Adipose tissue (tissue), 3 donors: ENCODE measurements around the gene CNTNAP2. TPM values are rescaled to one million over a fixed set of nuclear protein-coding genes. Genes with fewer than 3 reads are reported as not detected.
"Not testable (repeated sequence)": the region's sequence is repeated elsewhere in the genome, so short reads cannot be mapped to it uniquely, and the experiment has no call there.

Source experiments
- H3K27ac ChIP-seq: one replicate; pipeline ENCODE4 v1.5.1; 2013; ENCODE audit warnings: low read depth, low read length
- WGBS, 3 donors: extraction: QIAGEN DNeasy Blood & Tissue Kit; methylation state at CpG; one replicate each; pipeline ENCODE4 v1.1.7; 2013; 5-methylcytosine and 5-hydroxymethylcytosine counted together
- polyA plus RNA-seq, 3 donors: library from polyadenylated mRNA; stranded (reverse); fragments of 200-250 nt; gene quantifications; one replicate each; pipeline ENCODE4 v1.2.3, GENCODE V29; 2013
- donor health status: healthy with polysubstance abuse.
- donor health status: Bipolar disorder and iron deficiency.
- donor health status: healthy.

CNTNAP2 gene
- polyA plus RNA-seq, 3 donors, result under 0.01 to 0.03 (median 0.01) TPM

GRCh38 chr7:147541261-147541660 lies 1424.7 kb downstream of the CNTNAP2 start:
- no peak overlapping the region for H3K27ac ChIP-seq
- WGBS, 3 donors, result 71 to 82% (median 73%) methylated on average over 4 of the region's 4 CpGs

- H3K27ac ChIP-seq, result no peak overlapping the region
- WGBS, 3 donors, result 72 to 85% (median 82%) methylated on average over 6 of the region's 6 CpGs
Measured at GRCh38 chr7:147547252-147547897, 1430.8 kb downstream of the CNTNAP2 start.

DNA sequence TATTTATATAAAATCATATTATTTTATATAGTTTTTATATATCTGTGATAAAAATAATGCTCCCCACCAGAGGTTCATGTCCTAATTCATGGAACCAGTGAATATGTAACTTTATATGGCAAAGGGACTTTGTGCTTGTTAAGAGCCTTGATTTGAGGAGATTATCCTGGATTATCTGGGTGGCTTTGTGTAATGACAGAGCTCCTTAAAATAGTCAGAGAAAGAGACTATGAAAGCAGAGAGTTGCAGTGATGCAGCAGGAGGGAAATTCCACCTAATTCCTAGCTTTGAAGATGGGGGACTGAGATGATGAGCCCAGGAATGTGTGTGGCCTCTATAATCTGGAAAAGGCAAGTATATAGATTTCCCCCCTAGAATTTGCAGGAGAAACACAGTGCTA lies 1439.7 kb downstream of the CNTNAP2 start:
- no peak overlapping the region for H3K27ac ChIP-seq

- 81 to 96% (median 94%) methylated on average over 1 of the region's 1 CpG for WGBS, 3 donors
- no peak overlapping the region for H3K27ac ChIP-seq
Measured at GRCh38 chr7:147563669-147564068, 1447.1 kb downstream of the CNTNAP2 start.

DNA sequence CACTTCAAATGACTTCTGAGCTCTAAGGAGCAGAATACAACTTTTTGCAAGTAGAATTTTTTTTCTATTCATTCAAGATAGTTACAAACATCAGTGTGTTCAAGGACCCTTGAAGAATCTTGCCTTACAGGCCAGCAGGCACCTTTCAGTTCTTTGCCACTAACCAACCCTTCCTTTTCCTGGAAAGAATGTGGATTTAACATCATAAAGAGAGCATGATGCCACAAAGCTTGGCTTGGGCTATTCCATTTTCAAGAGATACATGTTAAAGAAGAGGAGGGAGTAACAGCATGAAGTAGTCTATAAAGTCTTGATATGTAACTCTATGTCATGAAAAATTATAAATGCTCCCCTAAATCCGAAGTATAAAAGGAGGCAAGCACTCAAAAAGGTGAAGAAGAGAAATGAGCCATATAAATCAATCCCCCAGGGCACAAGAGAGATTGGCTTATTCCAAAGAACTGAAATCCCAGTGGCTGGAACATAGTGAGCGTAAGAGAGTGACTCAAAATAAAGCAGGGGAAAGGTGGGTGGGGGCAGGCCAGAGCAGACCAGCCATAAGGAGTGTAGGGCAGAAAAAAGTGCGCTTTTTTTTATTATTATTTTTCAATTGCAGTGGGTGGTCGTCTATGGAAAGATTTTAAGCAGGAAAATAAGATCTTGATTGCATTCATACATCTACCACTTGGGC lies 1448.3 kb downstream of the CNTNAP2 start:
- H3K27ac ChIP-seq, result no peak overlapping the region
- 61 to 86% (median 74%) methylated on average over 4 of the region's 4 CpGs for WGBS, 3 donors

DNA sequence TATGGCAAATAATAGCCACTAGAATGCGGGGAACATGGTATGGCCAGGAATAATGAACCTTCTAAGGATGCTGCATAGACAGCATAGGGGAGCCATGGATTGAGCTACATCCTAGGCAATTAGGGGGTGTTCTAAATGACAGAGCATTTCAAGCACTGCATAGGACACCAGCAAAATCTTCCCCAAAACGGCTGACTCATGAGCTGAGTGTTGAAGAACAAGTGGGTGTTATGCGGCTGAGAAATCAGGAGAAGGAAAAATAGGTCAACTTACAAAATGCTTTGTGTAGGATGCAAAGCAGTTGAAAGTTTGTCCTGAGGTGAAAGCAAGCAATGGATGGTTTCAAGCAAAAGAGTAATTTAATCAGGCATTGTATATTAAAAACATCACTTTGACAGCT lies 1450.4 kb downstream of the CNTNAP2 start:
- WGBS, 3 donors, result 83 to 87% (median 85%) methylated on average over 3 of the region's 3 CpGs
- H3K27ac ChIP-seq, result no peak overlapping the region

DNA sequence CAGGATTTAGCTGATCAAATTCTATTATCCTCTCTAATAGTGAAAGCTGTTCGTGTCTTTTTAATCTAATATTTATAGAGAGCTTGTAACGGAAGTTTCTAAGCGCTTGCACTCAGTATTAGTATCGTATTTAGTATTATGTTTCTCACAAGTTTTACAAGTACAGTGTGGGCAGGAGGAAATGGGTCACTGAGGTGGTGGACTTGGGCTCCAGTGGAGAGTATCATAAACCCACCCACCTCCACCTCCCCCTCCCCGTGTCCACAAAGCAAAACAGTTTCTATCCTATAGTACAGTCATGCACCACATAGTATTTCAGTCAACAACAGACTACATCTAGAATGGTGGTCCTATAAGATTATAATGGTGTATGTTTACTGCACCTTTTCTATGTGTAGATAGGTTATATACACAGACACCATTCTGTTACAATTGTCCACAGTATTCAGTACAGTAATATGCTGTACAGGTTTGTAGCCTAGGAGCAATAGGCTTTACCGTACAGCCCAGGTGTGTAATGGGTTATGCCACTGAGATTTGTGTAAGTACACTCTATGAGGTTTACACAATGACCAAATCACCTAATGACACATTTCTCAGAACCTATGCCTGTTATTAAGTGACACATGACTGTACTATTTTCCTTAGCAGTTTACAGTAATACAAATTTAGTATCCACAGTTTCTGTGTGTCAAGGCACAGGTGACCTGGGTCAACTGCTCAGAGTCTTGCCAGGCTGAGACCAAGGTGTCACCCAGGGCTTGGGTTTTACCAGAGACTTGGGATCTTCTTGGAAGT lies 1452.7 kb downstream of the CNTNAP2 start:
- H3K27ac ChIP-seq, result no peak overlapping the region
- WGBS, 3 donors, result 69 to 77% (median 74%) methylated on average over 6 of the region's 6 CpGs

GRCh38 chr7:147570390-147570789 lies 1453.8 kb downstream of the CNTNAP2 start:
- no peak overlapping the region for H3K27ac ChIP-seq
- 54 to 76% (median 75%) methylated on average over 1 of the region's 1 CpG for WGBS, 3 donors

DNA sequence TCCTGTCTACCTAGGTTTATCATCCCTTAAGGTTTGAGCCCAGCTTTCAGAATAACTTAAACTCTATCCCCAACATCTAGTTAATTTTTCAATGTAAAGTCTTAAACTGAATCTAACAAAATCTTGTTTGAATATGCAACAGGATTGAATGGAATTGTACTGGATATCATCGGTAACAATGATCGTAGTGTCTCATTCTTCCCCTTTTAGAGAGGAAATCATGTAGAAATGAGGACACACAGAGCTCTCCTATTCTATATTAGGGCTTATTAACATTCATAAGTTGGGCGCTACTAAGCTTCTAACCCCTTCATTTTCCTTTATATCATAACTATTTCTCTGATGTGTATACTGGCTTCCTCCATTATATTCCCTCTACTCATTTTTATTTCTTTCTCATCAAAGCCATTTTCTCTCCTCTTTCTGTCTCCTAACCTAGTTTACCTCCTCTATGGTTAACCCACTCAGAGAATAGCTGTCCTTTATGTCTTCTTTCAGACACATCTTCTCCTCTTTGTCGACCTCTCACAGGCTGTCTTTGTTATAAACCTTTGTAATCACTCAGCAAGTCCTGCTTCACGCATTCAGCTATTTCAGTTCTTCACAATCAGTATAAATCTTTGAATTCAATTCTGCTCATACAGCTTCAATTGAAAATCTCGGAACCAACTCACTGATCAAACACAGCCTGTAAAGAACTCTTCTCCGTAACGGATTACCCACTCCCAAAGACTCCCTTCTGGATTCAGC lies 1455.0 kb downstream of the CNTNAP2 start:
- no peak overlapping the region for H3K27ac ChIP-seq
- WGBS, 3 donors, result 83 to 86% (median 84%) methylated on average over 8 of the region's 8 CpGs

DNA sequence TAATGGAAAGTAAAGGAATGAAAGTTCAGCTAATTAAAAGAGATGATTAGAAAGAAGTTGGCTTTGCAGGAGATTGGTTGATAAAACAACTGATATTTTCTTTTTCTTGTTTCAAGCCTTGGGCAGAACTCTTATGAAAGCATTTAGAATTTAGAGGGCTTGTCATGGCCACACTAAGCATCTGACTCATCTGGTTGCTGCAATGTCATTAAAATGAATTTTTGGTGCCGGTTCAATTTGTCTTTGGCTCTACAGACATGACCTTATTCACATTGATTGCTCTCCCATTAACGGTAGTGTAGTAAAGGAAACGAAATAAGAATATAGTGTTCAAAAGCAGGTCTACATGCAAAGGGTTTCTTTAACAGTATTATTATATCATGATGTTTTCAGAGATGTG lies 1461.6 kb downstream of the CNTNAP2 start:
- H3K27ac ChIP-seq, result no peak overlapping the region
- 83 to 91% (median 86%) methylated on average over 3 of the region's 3 CpGs for WGBS, 3 donors

DNA sequence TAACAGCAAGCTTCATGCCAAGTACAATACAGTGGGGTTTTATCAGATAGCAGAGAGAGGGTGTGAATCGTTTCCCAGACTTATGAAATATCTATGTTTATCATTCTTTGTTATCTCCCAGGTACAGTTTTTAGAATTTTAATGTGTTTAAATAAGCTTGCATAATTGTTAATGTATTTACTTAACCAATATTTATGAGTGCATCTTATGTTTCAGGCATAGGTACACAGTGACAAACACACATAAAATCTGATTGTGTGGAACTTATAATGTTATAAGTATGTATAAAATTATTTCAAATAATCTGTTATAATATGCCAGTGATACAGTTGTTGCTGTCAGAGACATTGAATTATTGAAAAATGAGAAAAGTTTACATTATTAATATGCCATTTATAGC lies 1462.5 kb downstream of the CNTNAP2 start:
- 11 to 58% (median 56%) methylated on average over 1 of the region's 1 CpG for WGBS, 3 donors
- H3K27ac ChIP-seq, result no peak overlapping the region

DNA sequence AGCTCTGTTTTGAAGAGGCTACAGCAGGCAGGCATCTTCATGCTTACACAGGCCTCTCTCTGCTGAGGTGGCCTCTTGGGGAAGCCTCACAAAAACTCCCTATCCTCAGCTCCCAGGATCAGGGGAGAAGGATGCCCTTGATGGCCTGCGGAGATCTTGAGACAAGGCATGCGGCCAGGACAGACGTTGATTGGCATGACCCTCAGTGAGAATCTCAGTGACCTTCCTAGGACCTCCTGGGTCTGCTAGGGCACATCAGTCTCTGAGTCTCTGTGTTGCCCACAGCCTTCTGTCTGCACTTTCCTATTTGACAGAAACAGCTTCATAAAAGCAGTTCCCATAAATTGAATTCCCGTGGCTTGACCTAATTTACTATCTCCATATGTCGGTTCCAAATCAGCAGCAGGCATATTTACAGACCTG lies 1468.2 kb downstream of the CNTNAP2 start:
- H3K27ac ChIP-seq, result no peak overlapping the region
- 64 to 72% (median 69%) methylated on average over 5 of the region's 5 CpGs for WGBS, 3 donors

DNA sequence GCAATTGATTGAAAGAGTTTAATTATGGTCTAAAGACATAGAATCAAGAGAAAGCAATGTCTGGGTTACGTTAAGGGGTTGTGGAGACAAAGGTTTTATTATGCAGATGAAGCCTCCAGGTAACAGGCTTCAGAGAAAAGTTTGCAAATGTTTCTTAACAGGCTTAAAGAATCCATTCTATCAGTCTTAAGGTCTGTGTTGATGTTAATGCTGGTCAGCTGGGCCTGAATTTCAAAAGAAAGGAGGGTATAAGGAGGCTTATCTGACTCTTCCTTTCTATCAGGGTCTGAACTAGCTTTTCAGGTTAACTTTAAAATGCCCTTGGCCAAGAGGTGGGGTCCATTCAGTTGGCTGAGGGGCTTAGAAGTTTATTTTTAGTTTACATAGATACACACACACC lies 1469.5 kb downstream of the CNTNAP2 start:
- 48 to 85% (median 55%) methylated on average over 1 of the region's 1 CpG for WGBS, 3 donors
- no peak overlapping the region for H3K27ac ChIP-seq

GRCh38 chr7:147586526-147586925 lies 1469.9 kb downstream of the CNTNAP2 start:
- 72 to 77% (median 76%) methylated on average over 1 of the region's 1 CpG for WGBS, 3 donors
- no peak overlapping the region for H3K27ac ChIP-seq

GRCh38 chr7:147593271-147594057 lies 1476.9 kb downstream of the CNTNAP2 start:
- WGBS, 3 donors, result 75 to 82% (median 76%) methylated on average over 2 of the region's 2 CpGs
- H3K27ac ChIP-seq, result no peak overlapping the region

GRCh38 chr7:147595042-147595441 lies 1478.4 kb downstream of the CNTNAP2 start:
- no peak overlapping the region for H3K27ac ChIP-seq
- WGBS, 3 donors, result 71 to 90% (median 73%) methylated on average over 1 of the region's 1 CpG

DNA sequence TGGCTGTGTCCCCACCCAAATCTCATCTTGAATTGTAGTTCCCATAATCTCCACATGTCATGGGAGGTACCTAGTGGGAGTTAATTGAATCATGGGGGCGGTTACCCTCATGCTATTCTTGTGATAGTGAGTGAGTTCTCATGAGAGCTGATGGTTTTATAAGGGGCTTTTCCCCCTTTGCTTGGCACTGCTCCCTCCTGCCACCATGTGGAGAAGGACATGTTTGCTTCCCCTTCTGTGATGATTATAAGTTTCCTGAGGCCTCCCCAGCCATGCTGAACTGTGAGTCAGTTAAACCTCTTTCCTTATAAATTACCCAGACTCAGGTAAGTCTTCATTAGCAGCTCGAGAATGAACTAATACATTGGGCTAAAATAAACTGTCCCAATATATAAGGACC lies 1482.1 kb downstream of the CNTNAP2 start:
- 67 to 81% (median 73%) methylated on average over 2 of the region's 2 CpGs for WGBS, 3 donors
- H3K27ac ChIP-seq, result not testable (repeated sequence)

DNA sequence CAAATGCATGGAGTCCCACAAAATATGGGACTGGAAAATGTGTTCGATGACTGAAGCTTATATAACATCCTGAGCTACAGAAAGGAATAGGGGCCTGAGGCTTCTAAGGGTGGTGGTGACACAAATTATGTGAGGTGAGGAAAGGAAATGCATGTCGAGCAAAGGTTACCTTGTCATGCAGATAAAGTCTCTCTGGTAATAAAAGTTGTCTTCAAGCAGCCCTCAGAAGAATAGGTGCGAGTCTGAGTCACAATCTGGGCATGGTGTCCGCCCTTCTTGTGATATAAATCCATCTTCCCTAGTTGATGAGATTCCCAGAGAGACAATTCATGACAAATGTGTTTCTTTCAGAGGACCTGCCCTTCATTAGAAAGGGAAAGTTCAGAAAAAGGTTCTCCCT lies 1488.7 kb downstream of the CNTNAP2 start:
- no peak overlapping the region for H3K27ac ChIP-seq
- WGBS, 3 donors, result 60 to 70% (median 70%) methylated on average over 4 of the region's 4 CpGs
